ENCODE data around the gene TASOR.
A peak's percentile ranks its signal among the peaks of the same experiment; 100 is the strongest.
"Not testable (repeated sequence)": the region's sequence is repeated elsewhere in the genome, so short reads cannot be mapped to it uniquely, and the experiment has no call there.

The TASOR gene, protein sequence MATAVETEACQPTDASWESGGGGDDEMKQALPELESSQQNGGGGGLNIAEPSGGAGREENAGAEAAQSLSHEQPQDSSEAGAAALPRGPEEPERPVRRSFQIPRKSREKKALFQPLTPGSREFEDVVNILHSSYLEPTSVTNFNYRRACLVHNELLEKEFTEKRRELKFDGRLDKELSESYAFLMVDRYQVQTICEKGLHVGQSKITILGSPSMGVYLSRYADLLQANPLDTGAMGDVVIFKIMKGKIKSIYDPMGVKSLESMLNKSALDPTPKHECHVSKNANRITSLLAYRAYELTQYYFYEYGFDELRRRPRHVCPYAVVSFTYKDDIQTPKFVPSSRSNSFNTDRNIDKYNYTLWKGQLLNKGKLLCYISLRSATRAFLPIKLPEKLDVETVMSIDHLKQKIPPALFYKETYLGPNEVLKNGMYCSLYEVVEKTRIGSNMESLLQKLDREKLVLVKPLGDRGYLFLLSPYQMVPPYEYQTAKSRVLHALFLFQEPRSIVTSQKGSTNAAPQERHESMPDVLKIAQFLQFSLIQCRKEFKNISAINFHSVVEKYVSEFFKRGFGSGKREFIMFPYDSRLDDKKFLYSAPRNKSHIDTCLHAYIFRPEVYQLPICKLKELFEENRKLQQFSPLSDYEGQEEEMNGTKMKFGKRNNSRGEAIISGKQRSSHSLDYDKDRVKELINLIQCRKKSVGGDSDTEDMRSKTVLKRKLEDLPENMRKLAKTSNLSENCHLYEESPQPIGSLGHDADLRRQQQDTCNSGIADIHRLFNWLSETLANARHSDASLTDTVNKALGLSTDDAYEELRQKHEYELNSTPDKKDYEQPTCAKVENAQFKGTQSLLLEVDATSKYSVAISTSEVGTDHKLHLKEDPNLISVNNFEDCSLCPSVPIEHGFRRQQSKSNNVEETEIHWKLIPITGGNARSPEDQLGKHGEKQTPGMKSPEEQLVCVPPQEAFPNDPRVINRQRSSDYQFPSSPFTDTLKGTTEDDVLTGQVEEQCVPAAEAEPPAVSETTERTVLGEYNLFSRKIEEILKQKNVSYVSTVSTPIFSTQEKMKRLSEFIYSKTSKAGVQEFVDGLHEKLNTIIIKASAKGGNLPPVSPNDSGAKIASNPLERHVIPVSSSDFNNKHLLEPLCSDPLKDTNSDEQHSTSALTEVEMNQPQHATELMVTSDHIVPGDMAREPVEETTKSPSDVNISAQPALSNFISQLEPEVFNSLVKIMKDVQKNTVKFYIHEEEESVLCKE (N-terminal part only)

DNA sequence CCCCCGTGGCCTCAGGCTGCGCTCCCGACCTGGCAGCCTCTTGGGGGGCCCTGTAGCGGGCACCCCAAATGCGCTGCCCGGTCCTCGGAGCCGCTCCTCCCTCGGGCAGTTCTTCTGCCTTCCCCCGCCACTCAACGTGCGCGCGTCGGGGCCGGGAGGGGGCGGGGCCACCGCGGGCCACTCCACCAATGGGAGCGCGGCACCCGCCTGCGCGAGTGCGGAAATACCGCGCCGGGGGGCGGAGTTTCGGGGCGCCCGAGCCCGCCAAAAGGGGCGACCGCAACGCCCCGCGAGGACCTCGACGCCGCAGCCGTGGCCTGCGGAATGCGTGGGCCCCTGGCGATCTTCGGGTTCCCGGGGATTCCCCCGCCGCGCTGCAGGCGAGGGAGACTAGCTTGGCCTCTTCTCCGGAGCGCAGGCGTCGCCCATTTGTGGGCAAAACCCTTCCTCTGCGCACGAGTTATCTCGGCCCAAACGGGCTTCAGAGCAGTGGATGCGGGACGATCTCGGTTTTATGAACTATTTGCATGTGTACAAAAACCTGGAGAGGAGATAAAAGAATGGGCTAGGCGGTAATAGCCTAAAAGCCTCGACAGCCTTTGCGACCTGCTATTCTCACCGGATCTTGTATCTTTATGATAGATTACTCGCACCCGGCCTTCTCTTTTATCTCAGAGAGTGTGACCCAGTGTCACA is at the start of gene TASOR:
TASOR (minus strand) TSS at position 144 of the 696 bp plus-strand sequence. CDS start 259 bp downstream, outside the sequence.
- peak; percentile 81 for DNase-seq
- in situ Hi-C loops (cut with HindIII; ENCODE audit: low pct_ligation_motif_present, low pct_unique_long_range_greater_than_20kb, low sequenced_read_pairs): no loop called here

DNA sequence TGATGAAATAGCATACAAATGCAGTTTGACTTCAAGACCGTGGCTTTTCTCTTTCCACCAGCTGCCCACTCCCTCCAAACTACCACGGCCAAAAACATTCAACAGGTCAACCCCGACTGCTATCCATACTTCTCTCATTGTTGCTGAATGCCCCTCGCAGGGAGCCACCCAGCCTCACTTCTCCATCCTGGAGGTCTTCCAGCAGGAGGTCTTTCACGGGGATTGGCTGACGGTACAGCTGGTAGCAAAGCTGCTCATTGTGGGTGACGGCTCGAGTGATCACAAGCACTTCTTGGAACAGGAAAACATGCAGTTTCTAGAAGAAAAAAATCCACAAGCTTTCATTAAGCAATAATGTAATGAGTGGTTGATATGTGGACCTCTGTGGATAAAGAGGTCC is 49.0 kb upstream of the TASOR start:
- in situ Hi-C loops (cut with HindIII; ENCODE audit: low pct_ligation_motif_present, low pct_unique_long_range_greater_than_20kb, low sequenced_read_pairs): no loop called here
- no peak for DNase-seq

DNA sequence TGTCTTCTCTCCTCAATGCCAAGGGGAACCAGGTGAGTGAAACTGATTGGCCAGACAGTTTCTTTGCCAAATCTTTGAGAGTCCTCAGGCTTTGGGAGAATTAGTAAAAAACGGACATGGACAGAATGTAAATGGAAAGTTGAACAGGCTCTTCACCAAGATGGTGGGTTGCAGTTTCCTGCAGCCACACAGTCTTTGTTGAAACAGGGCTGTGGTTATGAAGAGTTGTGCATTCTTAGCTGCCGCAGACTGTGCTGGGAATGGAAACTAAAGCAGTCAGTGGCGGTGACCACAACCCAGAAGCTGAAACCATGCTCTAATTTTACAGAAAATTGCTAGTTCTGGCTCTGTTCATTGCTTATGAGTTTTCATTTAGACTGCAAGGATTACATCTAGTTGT is 42.1 kb upstream of the TASOR start:
- no peak for DNase-seq
- in situ Hi-C loops (cut with HindIII; ENCODE audit: low pct_ligation_motif_present, low pct_unique_long_range_greater_than_20kb, low sequenced_read_pairs): no loop called here

DNA sequence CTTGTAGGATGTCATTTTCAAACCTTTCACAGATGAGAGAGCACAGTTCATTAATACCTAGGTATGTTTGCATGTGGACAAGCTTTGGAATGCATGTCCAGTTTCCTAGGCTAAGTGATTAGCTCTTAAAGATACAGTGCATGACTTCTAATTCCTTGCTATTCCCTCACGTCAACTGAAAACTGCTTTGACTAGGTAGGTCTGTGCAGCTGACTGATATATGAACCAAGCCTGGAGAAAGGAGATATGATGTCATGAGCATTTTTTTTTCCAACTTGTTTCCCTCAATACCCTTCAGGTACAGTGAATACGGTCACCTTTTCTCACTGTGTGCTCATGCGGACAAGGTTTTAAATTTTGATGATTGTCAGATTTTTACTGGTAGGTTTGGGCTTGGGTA is 41.6 kb upstream of the TASOR start:
- in situ Hi-C loops (cut with HindIII; ENCODE audit: low pct_ligation_motif_present, low pct_unique_long_range_greater_than_20kb, low sequenced_read_pairs): no loop called here
- DNase-seq: no peak

DNA sequence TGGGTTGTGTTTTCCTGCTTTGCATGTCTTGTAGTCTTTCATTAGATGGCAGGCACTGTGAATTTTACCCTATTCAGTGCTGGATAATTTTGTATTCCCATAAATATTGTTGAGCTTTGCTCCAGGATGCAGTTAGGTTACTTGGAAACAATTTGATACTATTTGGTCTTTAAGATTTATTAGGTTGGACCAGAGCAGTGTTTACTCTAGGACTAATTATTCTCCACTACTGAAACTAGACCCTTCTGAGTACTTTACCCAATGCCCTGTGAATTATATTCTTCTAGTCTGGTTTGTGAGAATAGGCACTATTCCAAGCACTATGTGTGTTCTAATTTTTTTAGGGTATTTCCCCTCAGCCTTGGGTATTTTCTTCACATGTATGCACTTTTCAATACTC is 37.8 kb upstream of the TASOR start:
- in situ Hi-C loops (cut with HindIII; ENCODE audit: low pct_ligation_motif_present, low pct_unique_long_range_greater_than_20kb, low sequenced_read_pairs): no loop called here
- no peak for DNase-seq

DNA sequence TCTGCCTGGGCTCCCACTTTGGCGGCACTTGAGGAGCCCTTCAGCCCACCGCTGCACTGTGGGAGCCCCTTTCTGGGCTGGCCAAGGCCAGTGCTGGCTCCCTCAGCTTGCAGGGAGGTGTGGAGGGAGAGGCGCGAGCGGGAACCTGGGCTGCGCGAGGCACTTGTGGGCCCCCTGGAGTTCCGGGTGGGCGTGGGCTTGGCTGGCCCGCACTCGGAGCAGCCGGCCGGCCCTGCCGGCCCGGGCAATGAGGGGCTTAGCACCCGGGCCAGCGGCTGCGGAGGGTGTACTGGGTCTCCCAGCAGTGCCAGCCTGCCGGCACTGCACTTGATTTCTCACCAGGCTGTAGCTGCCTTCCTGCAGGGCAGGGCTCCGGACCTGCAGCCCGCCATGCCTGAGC is 35.7 kb upstream of the TASOR start:
- DNase-seq; in situ Hi-C loops (cut with HindIII; ENCODE audit: low pct_ligation_motif_present, low pct_unique_long_range_greater_than_20kb, low sequenced_read_pairs): not testable (repeated sequence)

DNA sequence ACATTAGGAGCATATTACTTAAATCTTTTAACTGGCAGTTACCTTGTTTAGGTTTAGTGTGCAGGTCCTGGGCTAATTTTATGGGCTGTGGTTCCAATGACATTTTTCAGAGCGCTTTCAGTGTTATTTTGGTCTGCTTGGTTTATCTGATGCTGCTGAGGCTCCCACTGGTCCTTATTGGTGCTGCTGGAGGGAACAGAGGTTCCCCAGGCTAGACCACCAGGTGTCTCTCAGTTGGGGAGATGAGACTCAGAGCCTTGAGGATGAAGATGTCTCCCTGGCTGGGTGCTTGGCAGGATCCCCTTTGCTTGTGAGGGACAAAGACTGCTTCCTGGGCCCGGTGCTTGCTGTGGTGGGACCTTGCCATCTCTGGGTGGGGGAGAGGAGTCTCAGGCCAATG is 28.3 kb upstream of the TASOR start:
- DNase-seq: no peak
- in situ Hi-C loops (cut with HindIII; ENCODE audit: low pct_ligation_motif_present, low pct_unique_long_range_greater_than_20kb, low sequenced_read_pairs): no loop called here

DNA sequence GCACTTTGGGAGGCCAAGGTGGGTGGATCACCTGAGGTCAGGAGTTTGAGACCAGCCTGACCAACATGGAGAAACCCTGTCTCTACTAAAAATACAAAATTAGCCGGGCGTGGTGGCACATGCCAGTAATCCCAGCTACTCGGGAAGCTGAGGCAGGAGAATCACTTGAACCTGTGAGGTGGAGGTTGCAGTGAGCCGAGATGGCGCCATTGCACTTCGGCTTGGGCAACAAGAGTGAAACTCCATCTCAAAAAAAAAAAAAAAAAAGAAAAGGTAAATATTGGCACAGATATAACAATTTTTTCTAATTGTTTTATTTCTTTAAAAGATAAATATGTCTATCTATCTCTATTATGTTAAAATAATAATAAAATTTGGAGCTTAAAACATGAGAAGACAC is 24.3 kb upstream of the TASOR start:
- DNase-seq; in situ Hi-C loops (cut with HindIII; ENCODE audit: low pct_ligation_motif_present, low pct_unique_long_range_greater_than_20kb, low sequenced_read_pairs): not testable (repeated sequence)

DNA sequence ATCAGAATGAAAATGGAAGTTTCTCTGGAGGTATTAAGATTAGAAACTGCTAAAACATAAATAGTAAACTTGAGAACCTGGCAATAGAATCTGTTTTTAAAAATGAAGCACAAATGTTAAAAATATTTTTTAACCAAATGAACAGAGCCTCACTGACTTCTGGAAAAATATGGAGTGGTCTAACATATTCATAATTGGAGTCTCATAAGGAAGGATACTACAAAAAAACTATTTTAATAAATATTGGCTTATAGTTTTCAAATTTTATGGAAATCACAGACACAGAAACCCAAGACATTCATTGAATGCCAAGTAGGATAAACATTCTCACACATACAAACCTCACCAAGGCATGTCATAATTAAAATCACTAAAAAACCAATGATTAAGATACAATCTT is 23.6 kb upstream of the TASOR start:
- in situ Hi-C loops (cut with HindIII; ENCODE audit: low pct_ligation_motif_present, low pct_unique_long_range_greater_than_20kb, low sequenced_read_pairs): no loop called here
- DNase-seq: no peak

DNA sequence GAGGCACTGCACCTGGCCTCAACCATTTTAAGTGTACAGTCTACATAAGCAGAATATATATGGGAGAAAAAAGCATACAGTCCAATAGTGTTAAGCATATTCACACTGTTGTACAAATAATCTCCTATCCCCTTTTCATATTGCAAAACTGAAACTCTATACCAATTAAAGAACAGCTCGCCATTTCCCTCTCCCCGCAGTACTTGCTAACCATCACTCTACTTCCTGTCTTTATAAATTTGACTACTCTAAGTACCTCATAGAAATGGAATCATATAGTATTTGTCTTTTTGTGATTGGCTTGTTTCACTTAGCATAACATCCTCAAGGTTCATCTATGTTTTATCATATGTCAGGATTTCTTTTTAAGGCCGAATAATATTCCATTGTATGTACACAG is 21.6 kb upstream of the TASOR start:
- DNase-seq: no peak

DNA sequence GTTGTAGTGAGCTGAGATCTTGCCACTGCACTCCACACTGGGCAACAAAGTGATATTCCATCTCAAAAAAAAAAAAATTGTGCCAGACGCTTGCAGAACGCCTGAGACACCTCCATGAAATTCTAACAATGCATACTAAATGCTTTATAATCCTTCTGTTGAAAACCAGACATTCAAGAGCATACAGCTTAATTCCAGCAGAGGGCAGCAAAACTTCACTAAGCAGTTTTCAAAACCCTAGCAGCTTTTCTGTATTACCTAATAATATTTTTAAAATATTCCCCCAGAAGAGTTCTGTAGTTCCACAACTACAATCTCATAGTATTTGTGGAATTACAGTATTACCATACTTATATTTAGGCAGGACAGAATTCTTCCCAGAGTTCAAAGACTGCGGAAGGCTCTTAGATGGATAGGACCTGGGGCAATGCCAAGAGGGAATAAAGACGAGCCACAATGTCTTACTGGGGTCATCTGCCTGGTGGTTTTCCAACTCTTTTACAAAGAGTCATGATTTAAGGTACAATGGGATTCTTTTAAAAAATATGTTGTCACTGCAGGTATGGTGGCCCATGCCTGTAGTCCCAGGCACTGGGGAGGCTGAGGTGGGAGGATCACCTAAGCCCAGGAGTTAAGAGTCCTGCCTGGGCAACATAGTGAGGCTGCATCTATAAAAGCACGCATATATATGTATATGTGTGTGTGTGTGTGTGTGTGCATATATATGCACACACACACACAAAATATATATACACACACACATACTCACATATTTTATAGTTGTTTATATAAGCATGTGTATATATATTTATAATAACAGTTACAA is 19.6 kb upstream of the TASOR start:
- DNase-seq: peak; percentile 64
- in situ Hi-C loops (cut with HindIII; ENCODE audit: low pct_ligation_motif_present, low pct_unique_long_range_greater_than_20kb, low sequenced_read_pairs): no loop called here

More for the DNA sequence above, 21.6 kb upstream of the TASOR start:
- in situ Hi-C loops (cut with HindIII; ENCODE audit: low pct_ligation_motif_present, low pct_unique_long_range_greater_than_20kb, low sequenced_read_pairs): no loop called here

DNA sequence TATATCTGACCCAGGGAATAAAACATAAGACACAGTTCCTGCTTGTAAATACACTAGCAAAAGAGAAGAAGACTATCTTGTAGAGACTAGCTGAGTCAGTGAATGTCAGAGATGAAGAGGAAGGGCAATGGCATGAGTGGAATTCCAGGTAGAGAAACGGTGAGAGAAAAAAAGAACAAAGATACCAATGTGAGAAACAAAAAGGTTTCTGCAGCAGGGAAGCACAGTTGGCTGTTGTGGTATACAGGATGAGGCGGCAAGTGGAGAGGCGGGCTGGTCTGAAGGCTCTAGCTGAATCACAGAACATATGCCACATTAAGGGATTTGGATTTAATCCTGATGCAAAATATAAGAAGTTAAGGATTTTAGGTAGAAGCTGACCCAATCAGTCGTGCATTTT is 17.1 kb upstream of the TASOR start:
- in situ Hi-C loops (cut with HindIII; ENCODE audit: low pct_ligation_motif_present, low pct_unique_long_range_greater_than_20kb, low sequenced_read_pairs): no loop called here
- DNase-seq: no peak

DNA sequence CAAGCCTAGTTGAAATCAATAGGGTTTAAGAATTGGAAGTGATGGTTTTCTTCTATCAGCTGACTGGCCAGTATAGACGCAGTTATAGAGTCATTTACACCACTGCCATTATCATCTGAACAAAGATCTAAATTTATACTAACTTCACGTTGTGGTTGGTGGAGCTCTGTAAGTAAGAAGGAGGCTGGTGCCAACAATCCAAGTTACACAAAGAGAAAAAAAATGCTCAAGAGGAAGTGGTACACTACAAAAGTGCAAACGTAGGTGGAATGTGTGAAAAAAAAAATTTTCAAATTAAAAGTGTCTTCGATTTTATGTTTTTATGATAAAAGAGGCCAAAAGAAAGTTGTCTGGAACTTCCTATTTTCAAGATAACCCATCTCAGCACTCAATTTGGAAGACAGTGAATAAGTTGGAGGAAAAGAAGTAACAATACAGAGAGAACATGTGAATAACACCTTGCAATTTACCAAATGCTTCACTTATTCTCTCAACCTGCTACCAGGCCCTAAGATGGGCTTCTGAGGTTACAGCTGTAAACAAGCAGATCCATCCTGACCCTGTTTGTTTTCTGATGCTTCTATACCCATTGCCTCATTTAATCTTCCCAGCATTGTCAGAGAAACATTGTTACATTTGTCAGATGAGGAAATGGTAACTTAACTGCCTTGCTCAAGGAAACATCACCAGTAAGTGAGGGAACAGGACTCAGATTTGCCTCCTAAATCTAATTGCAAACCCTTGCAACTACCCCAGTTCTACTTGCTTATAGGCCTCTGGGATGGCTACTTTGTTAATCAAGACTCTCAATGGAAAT is 12.0 kb upstream of the TASOR start:
- DNase-seq: no peak
- in situ Hi-C loops (cut with HindIII; ENCODE audit: low pct_ligation_motif_present, low pct_unique_long_range_greater_than_20kb, low sequenced_read_pairs): no loop called here

DNA sequence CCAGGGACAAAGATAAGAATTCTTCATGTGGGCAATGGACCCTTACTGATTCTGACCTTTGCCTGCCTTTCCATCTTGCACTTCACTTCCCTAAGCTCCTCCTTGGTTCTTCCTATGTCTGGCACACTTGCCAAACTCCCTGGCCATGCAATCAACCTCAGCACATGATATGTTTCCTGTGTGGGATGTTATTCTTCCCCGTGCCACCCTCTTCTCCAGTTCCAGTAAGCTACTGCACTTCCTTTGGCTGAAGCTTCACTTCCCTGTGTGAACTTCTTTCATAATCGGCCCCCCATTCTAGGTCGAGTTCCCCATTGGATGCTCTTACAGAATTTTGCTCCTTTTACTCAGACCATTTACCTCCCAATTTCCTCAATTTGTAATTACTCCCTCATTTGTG is 10.7 kb upstream of the TASOR start:
- in situ Hi-C loops (cut with HindIII; ENCODE audit: low pct_ligation_motif_present, low pct_unique_long_range_greater_than_20kb, low sequenced_read_pairs): no loop called here
- no peak for DNase-seq

DNA sequence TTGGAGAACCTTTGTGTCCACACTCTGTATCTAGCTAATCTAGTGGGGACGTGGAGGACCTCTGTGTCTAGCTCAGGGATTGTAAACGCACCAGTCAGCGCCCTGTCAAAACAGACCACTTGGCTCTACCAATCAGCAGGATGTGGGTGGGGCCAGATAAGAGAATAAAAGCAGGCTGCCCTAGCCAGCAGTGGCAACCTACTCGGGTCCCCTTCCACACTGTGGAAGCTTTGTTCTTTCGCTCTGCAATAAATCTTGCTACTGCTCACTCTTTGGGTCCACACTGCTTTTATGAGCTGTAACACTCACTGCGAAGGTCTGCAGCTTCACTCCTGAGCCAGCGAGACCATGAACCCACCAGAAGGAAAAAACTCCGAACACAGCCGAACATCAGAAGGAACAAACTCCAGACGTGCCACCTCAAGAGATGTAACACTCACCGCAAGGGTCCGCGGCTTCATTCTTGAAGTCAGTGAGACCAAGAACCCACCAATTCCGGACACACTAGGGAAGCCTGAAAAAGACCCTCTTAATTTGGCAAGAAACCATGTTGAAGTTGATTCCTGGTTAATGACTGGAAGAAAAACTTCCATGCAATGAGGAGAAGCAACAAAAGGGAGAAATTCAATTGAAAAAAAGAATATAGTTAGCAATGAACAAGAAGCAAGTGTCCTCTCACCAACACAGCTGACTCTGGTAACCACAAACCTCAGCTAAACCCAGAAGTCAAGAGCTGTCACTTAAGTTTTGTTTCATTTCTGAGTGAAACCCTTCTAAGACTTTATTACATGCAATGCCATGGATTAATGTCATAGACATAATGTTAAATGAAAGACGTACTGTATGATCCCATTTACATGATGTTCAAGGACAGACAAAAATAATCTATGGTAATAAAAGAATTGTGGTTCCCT is 9.7 kb upstream of the TASOR start:
- DNase-seq; in situ Hi-C loops (cut with HindIII; ENCODE audit: low pct_ligation_motif_present, low pct_unique_long_range_greater_than_20kb, low sequenced_read_pairs): not testable (repeated sequence)

DNA sequence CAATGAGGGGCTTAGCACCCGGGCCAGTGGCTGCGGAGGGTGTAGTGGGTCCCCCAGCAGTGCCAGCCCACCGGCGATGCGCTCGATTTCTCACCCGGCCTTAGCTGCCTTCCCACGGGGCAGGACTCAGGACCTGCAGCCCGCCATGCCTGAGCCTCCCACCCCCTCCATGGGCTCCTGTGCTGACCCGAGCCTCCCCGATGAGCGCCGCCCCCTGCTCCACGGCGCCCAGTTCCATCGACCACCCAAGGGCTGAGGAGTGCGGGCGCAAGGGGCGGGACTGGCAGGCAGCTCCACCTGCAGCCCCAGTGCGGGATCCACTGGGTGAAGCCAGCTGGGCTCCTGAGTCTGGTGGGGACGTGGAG is 8.9 kb upstream of the TASOR start:
- in situ Hi-C loops (cut with HindIII; ENCODE audit: low pct_ligation_motif_present, low pct_unique_long_range_greater_than_20kb, low sequenced_read_pairs); DNase-seq: not testable (repeated sequence)
